GM19468 (cell line): ENCODE results near the gene SASH1.

Experiments used
- ATAC-seq: cut with Tn5 transposase; IDR thresholded peaks from one replicate; pipeline ENCODE4 v1.9.1; 2021; ENCODE audit warnings: mild to moderate bottlenecking, moderate library complexity, moderate number of reproducible peaks; ENCODE audit not compliant: unreplicated experiment; ENCODE audit errors: extremely low read depth

SASH1 gene

DNA sequence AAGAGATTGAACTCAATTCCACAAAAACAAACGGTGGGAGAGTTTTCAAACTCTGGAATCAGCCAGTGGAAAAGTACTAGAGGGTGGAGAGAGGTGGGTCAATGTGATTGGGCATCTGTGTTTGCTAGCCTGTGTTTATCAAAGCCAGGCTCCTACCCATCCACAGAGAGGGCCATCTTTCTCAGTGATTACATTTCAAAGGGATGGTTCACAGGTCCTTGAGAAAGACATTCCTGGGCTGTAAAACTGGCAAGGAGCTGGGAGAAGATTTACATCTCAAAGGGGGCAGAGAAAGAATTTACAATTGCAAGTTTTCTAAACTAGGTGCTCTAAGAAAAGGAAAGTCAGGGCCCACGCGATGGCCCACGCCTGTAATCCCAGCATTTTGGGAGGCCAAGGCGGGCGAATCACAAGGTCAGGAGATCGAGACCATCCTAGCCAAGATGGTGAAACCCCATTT is 257.4 kb downstream of the SASH1 start:
- no peak for ATAC-seq
